Measurements from ENCODE around the gene PRKAG1.

The PRKAG1 gene

GRCh38 chr12:48969160-48969771, 49.3 kb downstream of the PRKAG1 start:
- H4K20me1 ChIP-seq (ENCODE audit: insufficient read depth, low read length) = no peaks in the 10 kb centered on the region
- H3K9me3 ChIP-seq (replicated peaks; ENCODE audit: insufficient read depth, low read length) = no peaks in the 10 kb centered on the region
- H3F3A ChIP-seq (ENCODE audit: insufficient read depth, low read length) = no peaks in the 10 kb centered on the region
- H3K27me3 ChIP-seq (replicated peaks; ENCODE audit: insufficient read depth, low read length) = peaks cover 43% of the 10 kb centered on the region
- H2AFZ ChIP-seq (ENCODE audit: low read length) = no peak overlapping the region
- no peak overlapping the region for H3K4me3 ChIP-seq (ENCODE audit: low read length)
- H3K36me3 ChIP-seq (replicated peaks; ENCODE audit: insufficient read depth, low read length) = no peaks in the 10 kb centered on the region
- H3K27ac ChIP-seq (ENCODE audit: low read length) = no peak overlapping the region
- no peak for DNase-seq
- H3K4me2 ChIP-seq (ENCODE audit: low read depth, low read length) = no peak overlapping the region
- H3K9me2 ChIP-seq (replicated peaks; ENCODE audit: insufficient read depth, low read length) = no peaks in the 10 kb centered on the region
- no peak overlapping the region for H3K9ac ChIP-seq (ENCODE audit: low read length)
- H3K4me1 ChIP-seq (ENCODE audit: low read length) = peaks cover 27% of the 10 kb centered on the region
- TF ChIP-seq EZH2 (optimal IDR thresholded peaks at IDR 0.05; ENCODE audit: low read depth, low read length) (no peak), CTCF (IDR thresholded peaks at IDR 0.05; ENCODE audit: low read length) (no peak), EZH2phosphoT487 (IDR thresholded peaks at IDR 0.05; ENCODE audit: low read length) (no peak)
- H3K79me2 ChIP-seq (ENCODE audit: low read length) = no peaks in the 10 kb centered on the region

- no peak overlapping the region for H3K27ac ChIP-seq (ENCODE audit: low read length)
- DNase-seq = no peak
Measured at GRCh38 chr12:48968467-48968866, 50.1 kb downstream of the PRKAG1 start.

GRCh38 chr12:48967991-48968390, 50.6 kb downstream of the PRKAG1 start:
- Histone ChIP-seq H3K36me3 (replicated peaks; ENCODE audit: insufficient read depth, low read length) (no peaks in the 10 kb centered on the region), H3K79me2 (ENCODE audit: low read length) (no peaks in the 10 kb centered on the region), H3F3A (ENCODE audit: insufficient read depth, low read length) (no peaks in the 10 kb centered on the region), H3K4me3 (ENCODE audit: low read length) (no peak overlapping the region), H4K20me1 (ENCODE audit: insufficient read depth, low read length) (no peaks in the 10 kb centered on the region), H3K4me1 (ENCODE audit: low read length) (peaks cover 27% of the 10 kb centered on the region), H3K27me3 (replicated peaks; ENCODE audit: insufficient read depth, low read length) (peaks cover 31% of the 10 kb centered on the region), H3K27ac (ENCODE audit: low read length) (no peak overlapping the region), H3K9ac (ENCODE audit: low read length) (no peak overlapping the region), H3K9me2 (replicated peaks; ENCODE audit: insufficient read depth, low read length) (no peaks in the 10 kb centered on the region), H2AFZ (ENCODE audit: low read length) (no peak overlapping the region), H3K9me3 (replicated peaks; ENCODE audit: insufficient read depth, low read length) (no peaks in the 10 kb centered on the region), H3K4me2 (ENCODE audit: low read depth, low read length) (no peak overlapping the region)
- no peak for TF ChIP-seq EZH2 (optimal IDR thresholded peaks at IDR 0.05; ENCODE audit: low read depth, low read length)
- no peak for TF ChIP-seq CTCF (IDR thresholded peaks at IDR 0.05; ENCODE audit: low read length)
- TF ChIP-seq EZH2phosphoT487 (IDR thresholded peaks at IDR 0.05; ENCODE audit: low read length) = no peak
- no peak for DNase-seq

More at GRCh38 chr12:48968467-48968866, 50.1 kb downstream of the PRKAG1 start:
- H3K4me1 ChIP-seq (ENCODE audit: low read length) = peaks cover 27% of the 10 kb centered on the region
- H3K9me3 ChIP-seq (replicated peaks; ENCODE audit: insufficient read depth, low read length) = no peaks in the 10 kb centered on the region
- H3F3A ChIP-seq (ENCODE audit: insufficient read depth, low read length) = no peaks in the 10 kb centered on the region
- no peak overlapping the region for H3K4me2 ChIP-seq (ENCODE audit: low read depth, low read length)
- no peaks in the 10 kb centered on the region for H3K79me2 ChIP-seq (ENCODE audit: low read length)
- H3K36me3 ChIP-seq (replicated peaks; ENCODE audit: insufficient read depth, low read length) = no peaks in the 10 kb centered on the region
- no peak overlapping the region for H2AFZ ChIP-seq (ENCODE audit: low read length)
- no peaks in the 10 kb centered on the region for H4K20me1 ChIP-seq (ENCODE audit: insufficient read depth, low read length)
- no peak overlapping the region for H3K4me3 ChIP-seq (ENCODE audit: low read length)
- TF ChIP-seq EZH2phosphoT487 (IDR thresholded peaks at IDR 0.05; ENCODE audit: low read length) = no peak
- no peak for TF ChIP-seq CTCF (IDR thresholded peaks at IDR 0.05; ENCODE audit: low read length)
- TF ChIP-seq EZH2 (optimal IDR thresholded peaks at IDR 0.05; ENCODE audit: low read depth, low read length) = no peak
- H3K9me2 ChIP-seq (replicated peaks; ENCODE audit: insufficient read depth, low read length) = no peaks in the 10 kb centered on the region
- H3K27me3 ChIP-seq (replicated peaks; ENCODE audit: insufficient read depth, low read length) = peaks cover 35% of the 10 kb centered on the region
- no peak overlapping the region for H3K9ac ChIP-seq (ENCODE audit: low read length)
